AG04449 (cell line): ENCODE results near the gene FBXO17.
A peak's percentile ranks its signal among the peaks of the same experiment; 100 is the strongest.

Experiments used
- CTCF ChIA-PET: fragments of 350-600 bp; formaldehyde crosslinking; extraction: SDS; loops from one replicate; lab custom pipeline; 2021; ENCODE audit warnings: antibody characterized with exemption; lab: Yijun Ruan, JAX
- POLR2A ChIA-PET: fragments of 400-600, 350-600 bp; formaldehyde crosslinking; extraction: SDS; loops from one replicate; lab custom pipeline; 2020; ENCODE audit warnings: antibody characterized with exemption, inconsistent platforms; lab: Yijun Ruan, JAX
- DNase-seq: peaks from one replicate; pipeline ENCODE4 v3.0.0-alpha.2; 2010; ENCODE audit warnings: low read depth, low spot score
- H3K4me3 ChIP-seq: 2 replicates; pipeline ENCODE4 v1.5.1; 2011; ENCODE audit warnings: low read depth, mild to moderate bottlenecking, control low read depth, low read length
- TF ChIP-seq, protein P1 (sequence below): IDR thresholded peaks from one replicate; pipeline ENCODE4 v1.5.1; 2011; ENCODE audit warnings: mild to moderate bottlenecking, moderate library complexity, low read length, control low read depth, inconsistent platforms; ENCODE audit not compliant: insufficient read depth; ENCODE audit errors: missing control alignments

Gene FBXO17

DNA sequence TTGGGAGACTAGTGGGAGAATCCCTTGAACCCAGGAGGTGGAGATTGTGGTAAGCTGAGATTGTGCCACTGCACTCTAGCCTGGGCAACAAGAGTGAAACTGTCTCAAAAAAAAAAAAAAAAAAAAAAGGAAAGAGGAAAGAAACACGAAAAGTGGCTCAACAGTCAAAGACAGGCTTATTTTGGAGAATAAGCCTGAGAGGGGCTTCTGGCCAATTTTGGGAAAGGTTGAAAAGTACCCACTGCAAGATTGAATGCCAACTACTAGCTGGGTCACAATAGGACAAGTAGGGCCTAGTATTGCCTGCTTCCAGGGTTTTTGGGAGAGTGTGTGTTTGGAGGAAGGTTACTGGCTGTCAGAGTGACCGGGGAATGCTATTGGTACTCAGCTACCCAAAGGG is 17.2 kb downstream of the FBXO17 start:
- ChIA-PET POLR2A (interaction anchor here (0.6 kb wide), 1 partner anchor 17 kb away, joined by 3 read pairs; the partner anchor contains the start of gene FBXO17), CTCF (no interaction called here)
- DNase-seq: no peak
- TF ChIP-seq, protein P1, sequence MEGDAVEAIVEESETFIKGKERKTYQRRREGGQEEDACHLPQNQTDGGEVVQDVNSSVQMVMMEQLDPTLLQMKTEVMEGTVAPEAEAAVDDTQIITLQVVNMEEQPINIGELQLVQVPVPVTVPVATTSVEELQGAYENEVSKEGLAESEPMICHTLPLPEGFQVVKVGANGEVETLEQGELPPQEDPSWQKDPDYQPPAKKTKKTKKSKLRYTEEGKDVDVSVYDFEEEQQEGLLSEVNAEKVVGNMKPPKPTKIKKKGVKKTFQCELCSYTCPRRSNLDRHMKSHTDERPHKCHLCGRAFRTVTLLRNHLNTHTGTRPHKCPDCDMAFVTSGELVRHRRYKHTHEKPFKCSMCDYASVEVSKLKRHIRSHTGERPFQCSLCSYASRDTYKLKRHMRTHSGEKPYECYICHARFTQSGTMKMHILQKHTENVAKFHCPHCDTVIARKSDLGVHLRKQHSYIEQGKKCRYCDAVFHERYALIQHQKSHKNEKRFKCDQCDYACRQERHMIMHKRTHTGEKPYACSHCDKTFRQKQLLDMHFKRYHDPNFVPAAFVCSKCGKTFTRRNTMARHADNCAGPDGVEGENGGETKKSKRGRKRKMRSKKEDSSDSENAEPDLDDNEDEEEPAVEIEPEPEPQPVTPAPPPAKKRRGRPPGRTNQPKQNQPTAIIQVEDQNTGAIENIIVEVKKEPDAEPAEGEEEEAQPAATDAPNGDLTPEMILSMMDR: no peak
- no peak overlapping the region for H3K4me3 ChIP-seq

DNA sequence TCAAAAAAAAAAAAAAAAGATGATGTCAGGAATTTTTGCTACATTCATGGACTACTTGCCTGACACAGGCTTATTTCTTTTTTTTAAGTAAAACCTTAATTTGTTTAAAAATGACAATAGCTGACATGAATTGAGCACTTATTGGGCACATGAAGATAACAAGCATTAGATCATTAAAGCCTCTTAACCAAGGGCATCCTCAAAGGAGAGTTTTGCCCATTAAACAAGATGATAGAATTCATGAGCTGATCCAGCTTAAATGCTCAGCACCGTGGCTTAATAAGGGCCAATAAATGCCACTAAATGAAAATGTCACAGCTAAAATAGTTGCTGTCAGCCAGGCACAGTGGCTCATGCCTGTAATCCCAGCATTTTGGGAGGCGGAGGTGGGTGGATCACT is 19.3 kb downstream of the FBXO17 start:
- TF ChIP-seq, protein P1: no peak
- no peak for DNase-seq
- no peak overlapping the region for H3K4me3 ChIP-seq
- POLR2A ChIA-PET: no interaction called here
- CTCF ChIA-PET: interaction anchor here (0.6 to 1.8 kb wide), 7 partner anchors 10 to 554 kb away, joined by 3 to 6 read pairs (median 3); partner anchors contain the start of genes FAM98C, MRPS12 and SARS2

DNA sequence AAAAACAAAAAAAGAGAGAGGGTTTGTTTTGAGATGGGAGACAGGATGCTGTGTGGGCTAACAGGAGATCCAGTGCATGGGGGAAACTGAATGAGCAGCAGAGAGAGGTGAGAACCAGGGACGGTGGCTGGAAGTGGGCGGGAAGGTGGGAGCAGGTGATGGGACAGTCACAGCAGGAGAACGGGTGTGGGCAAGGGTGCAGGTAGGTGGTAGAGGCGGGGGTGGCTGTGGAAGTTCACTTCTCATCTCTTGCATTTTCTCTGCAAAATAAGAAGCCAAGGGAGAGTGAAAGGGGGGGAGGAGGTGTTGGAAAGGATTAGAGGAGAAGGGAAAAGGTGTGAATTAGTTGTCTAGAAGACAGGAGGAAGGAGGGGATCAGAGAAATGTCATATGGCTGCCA is 21.9 kb downstream of the FBXO17 start:
- no peak overlapping the region for H3K4me3 ChIP-seq
- DNase-seq: no peak
- ChIA-PET POLR2A (no interaction called here), CTCF (interaction anchor here (0.7 to 2.3 kb wide), 6 partner anchors 8 to 551 kb away, joined by 3 to 12 read pairs (median 4); partner anchors contain the start of gene FAM98C)
- TF ChIP-seq, protein P1: no peak

DNA sequence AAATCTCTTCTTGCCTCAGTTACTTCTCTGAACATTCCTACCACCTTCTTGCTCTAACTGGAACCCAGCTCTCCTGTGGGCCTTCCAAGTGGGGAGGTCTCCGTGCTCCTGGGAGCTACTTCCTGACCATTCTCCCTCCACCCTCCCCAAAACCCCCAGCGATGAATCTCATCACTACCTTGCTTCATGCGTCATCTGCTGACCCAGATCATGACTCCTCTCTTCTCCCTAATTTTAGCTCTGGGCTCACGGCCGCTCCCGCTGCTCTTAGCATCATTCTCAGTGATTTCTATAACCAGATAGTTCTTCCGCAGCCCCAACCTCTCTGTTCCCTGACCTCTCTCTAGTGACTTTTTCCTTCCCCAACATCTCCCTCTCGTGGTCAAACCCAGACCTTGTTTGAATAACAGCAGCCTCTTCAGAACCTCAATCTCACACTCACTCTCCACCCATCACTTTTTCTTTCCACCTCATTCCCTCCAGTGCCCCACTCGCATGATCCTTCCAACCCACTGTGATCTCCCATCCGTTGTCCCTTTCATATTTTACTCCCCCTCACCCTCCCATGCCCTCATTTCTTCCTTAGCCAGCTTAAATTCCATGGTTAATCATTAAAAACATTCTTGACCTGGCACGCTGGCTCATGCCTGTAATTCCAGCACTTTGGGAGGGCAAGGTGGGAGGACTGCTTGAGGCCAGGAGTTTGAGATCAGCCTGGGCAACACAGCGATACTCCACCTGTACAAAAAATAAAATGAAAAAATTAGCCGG is 23.0 kb downstream of the FBXO17 start:
- POLR2A ChIA-PET: no interaction called here
- CTCF ChIA-PET: interaction anchor here (0.7 to 2.3 kb wide), 11 partner anchors 8 to 550 kb away, joined by 3 to 12 read pairs (median 4); partner anchors contain the start of genes FAM98C, MRPS12 and SARS2
- no peak for DNase-seq
- H3K4me3 ChIP-seq: no peak overlapping the region
- TF ChIP-seq, protein P1: peak; percentile 11

DNA sequence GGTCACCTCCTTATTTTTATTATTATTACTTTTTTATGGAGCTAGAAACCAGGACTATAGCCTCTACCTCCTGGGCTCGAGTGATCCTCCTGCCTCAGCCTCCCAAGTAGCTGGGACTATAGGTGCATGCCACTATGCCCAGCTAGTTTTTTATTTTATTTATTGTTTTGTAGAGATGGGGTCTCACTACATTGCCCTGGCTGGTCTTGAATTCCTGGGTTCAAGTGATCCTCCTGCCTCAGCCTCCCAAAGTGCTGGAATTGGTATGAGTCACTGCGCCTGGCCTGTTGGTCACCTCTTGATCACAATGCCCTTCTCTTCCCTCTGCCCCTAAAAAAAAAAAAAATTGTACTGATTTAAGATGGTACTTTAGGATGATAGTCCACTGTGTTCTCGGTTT is 24.4 kb downstream of the FBXO17 start:
- TF ChIP-seq, protein P1: no peak
- H3K4me3 ChIP-seq: no peak overlapping the region
- DNase-seq: no peak
- ChIA-PET CTCF (interaction anchor here (0.8 to 1.4 kb wide), 2 partner anchors 9 to 11 kb away, joined by 3 to 6 read pairs; no protein-coding TSS in a partner anchor), POLR2A (no interaction called here)
